A549 (cell line): ENCODE measurements around the gene PMPCA. TPM values are rescaled to one million over a fixed set of nuclear protein-coding genes. Genes with fewer than 3 reads are reported as not detected.

ENCODE experiments used
- ATAC-seq, 2 experiments: fragments of 200-7000 bp in 1 of 2; fragments of >200 bp in 1 of 2; cut with Nextera tagmentation in 1 of 2; cut with Tn5 transposase in 1 of 2; 3 replicates each; pipeline versions ENCODE4 v1.8.0 to v1.9.1; 2018 to 2020; ENCODE audit warnings: mild to moderate bottlenecking in 1 of 2, moderate library complexity in 1 of 2
- CTCF ChIA-PET: fragments of 300-600 bp; sonication (Branson Sonifier 250); formaldehyde crosslinking; extraction: SDS; loops from one replicate; lab custom pipeline; 2021; ENCODE audit warnings: antibody characterized with exemption, inconsistent platforms; lab: Yijun Ruan, JAX
- POLR2A ChIA-PET: fragments of 350-600 bp; formaldehyde crosslinking; extraction: SDS; loops from one replicate; lab custom pipeline; 2021; ENCODE audit warnings: antibody characterized with exemption, inconsistent platforms; lab: Yijun Ruan, JAX
- DNase-seq, 2 experiments: peaks; one replicate each; pipeline versions ENCODE4 v3.0.0 to v3.0.0-alpha.2; 2011 to 2016; ENCODE audit warnings: low read depth in 1 of 2, low spot score in 1 of 2
- FAIRE-seq: peaks from 2 replicates; lab custom pipeline; 2011; peaks lifted over from hg19 to GRCh38; lab: Jason Lieb, UNC
- H3K27ac ChIP-seq, 2 experiments: fragments of >200 bp; sonication (Bioruptor Twin); formaldehyde crosslinking; 3 replicates each; pipeline ENCODE4 v1.5.1; 2016 to 2017
- H3K4me1 ChIP-seq: fragments of >200 bp; sonication (Bioruptor Twin); formaldehyde crosslinking; 3 replicates; pipeline ENCODE4 v1.6.1; 2016
- H3K4me2 ChIP-seq: fragments of >200 bp; sonication (Bioruptor Twin); formaldehyde crosslinking; 3 replicates; pipeline ENCODE4 v1.6.1; 2016
- H3K4me3 ChIP-seq: fragments of >200 bp; sonication (Bioruptor Twin); formaldehyde crosslinking; 3 replicates; pipeline ENCODE4 v1.5.1; 2016
- H3K9me3 ChIP-seq: fragments of >200 bp; sonication (Bioruptor Twin); formaldehyde crosslinking; 3 replicates; pipeline ENCODE4 v1.6.1; 2016
- CHD4 ChIP-seq: fragments of 200-600 bp; sonication (generic); IDR thresholded peaks from 2 replicates; pipeline ENCODE4 v1.6.1; 2016; ENCODE audit warnings: antibody characterized with exemption, mild to moderate bottlenecking, borderline replicate concordance
- EHF ChIP-seq: fragments of 250-450 bp; sonication (Bioruptor Pico); IDR thresholded peaks from 2 replicates; pipeline ENCODE4 v1.5.0; 2020; ENCODE audit warnings: mild to moderate bottlenecking
- EP300 ChIP-seq, 2 experiments: fragments of >200 bp; sonication (Bioruptor Twin); formaldehyde crosslinking; IDR thresholded peaks; 2 replicates in 1 of 2; 3 replicates in 1 of 2; pipeline ENCODE4 v1.6.1; 2016 to 2017
- FOSB ChIP-seq: fragments of 250-450 bp; sonication (Bioruptor Pico); IDR thresholded peaks from 2 replicates; pipeline ENCODE4 v1.5.0; 2020; ENCODE audit warnings: mild to moderate bottlenecking, moderate library complexity
- FOSL2 ChIP-seq, 2 experiments: fragments of 450-650 bp in 1 of 2; fragments of >200 bp in 1 of 2; sonication (Bioruptor Twin) in 1 of 2; formaldehyde crosslinking; IDR thresholded peaks; 2 replicates each; pipeline versions ENCODE4 v1.5.0 to v1.6.1; 2016 to 2020; ENCODE audit warnings: mild to moderate bottlenecking in 1 of 2, moderate library complexity in 1 of 2
- FOXS1 ChIP-seq: fragments of 250-450 bp; sonication (Bioruptor Pico); IDR thresholded peaks from 2 replicates; pipeline ENCODE4 v1.5.0; 2020; ENCODE audit warnings: mild to moderate bottlenecking, moderate library complexity
- GATA3 ChIP-seq: IDR thresholded peaks from 2 replicates; pipeline ENCODE4 v1.6.1; 2012; ENCODE audit warnings: borderline replicate concordance
- HEYL ChIP-seq: fragments of 250-450 bp; sonication (Bioruptor Pico); IDR thresholded peaks from 2 replicates; pipeline ENCODE4 v1.8.0; 2021; ENCODE audit warnings: mild to moderate bottlenecking, moderate library complexity
- HOXB13 ChIP-seq: fragments of 250-450 bp; sonication (Bioruptor Pico); IDR thresholded peaks from 2 replicates; pipeline ENCODE4 v1.5.0; 2020; ENCODE audit warnings: low read depth, mild to moderate bottlenecking, moderate library complexity
- HOXB5 ChIP-seq: fragments of 250-450 bp; sonication (Bioruptor Pico); IDR thresholded peaks from 2 replicates; pipeline ENCODE4 v1.5.0; 2020; ENCODE audit warnings: mild to moderate bottlenecking, moderate library complexity
- KDM1A ChIP-seq: fragments of 200-600 bp; sonication (generic); IDR thresholded peaks from 2 replicates; pipeline ENCODE4 v1.6.1; 2016; ENCODE audit warnings: low read depth, mild to moderate bottlenecking
- MAFK ChIP-seq: fragments of 450-650 bp; IDR thresholded peaks from 2 replicates; pipeline ENCODE4 v1.6.1; 2014; ENCODE audit not compliant: partially characterized antibody
- MAZ ChIP-seq: fragments of 150-350 bp; IDR thresholded peaks from 2 replicates; pipeline ENCODE4 v1.6.1; 2014; ENCODE audit warnings: antibody characterized with exemption, low read depth, low read length, borderline replicate concordance
- POLR2AphosphoS2 ChIP-seq: conservative IDR thresholded peaks from 2 replicates; pipeline ENCODE4 v1.6.1; 2012; ENCODE audit warnings: low read length, improper control_type of control experiment, inconsistent platforms
- RAD21 ChIP-seq, 2 experiments: fragments of >200 bp in 1 of 2; sonication (Bioruptor Twin) in 1 of 2; formaldehyde crosslinking in 1 of 2; IDR thresholded peaks in 1 of 2; conservative IDR thresholded peaks in 1 of 2; 2 replicates in 1 of 2; 3 replicates in 1 of 2; pipeline ENCODE4 v1.6.1; 2012 to 2018; ENCODE audit warnings: inconsistent platforms in 1 of 2
- SREBF2 ChIP-seq: fragments of 450-650 bp; IDR thresholded peaks from 2 replicates; pipeline ENCODE4 v1.6.1; 2014; ENCODE audit warnings: mild to moderate bottlenecking, moderate library complexity
- TFCP2L1 ChIP-seq: fragments of 250-450 bp; sonication (Bioruptor Pico); IDR thresholded peaks from 2 replicates; pipeline ENCODE4 v1.5.0; 2021; ENCODE audit warnings: mild to moderate bottlenecking
- ZC3H11A ChIP-seq: fragments of 450-650 bp; IDR thresholded peaks from 2 replicates; pipeline ENCODE4 v1.6.1; 2014; ENCODE audit warnings: antibody characterized with exemption, mild to moderate bottlenecking
- ZFP36 ChIP-seq: fragments of 450-650 bp; IDR thresholded peaks from 2 replicates; pipeline ENCODE4 v1.6.1; 2014; ENCODE audit warnings: borderline replicate concordance; ENCODE audit not compliant: partially characterized antibody
- ZNF302 ChIP-seq: fragments of 250-450 bp; sonication (Bioruptor Pico); IDR thresholded peaks from 2 replicates; pipeline ENCODE4 v1.9.0; 2021; ENCODE audit warnings: inconsistent platforms, mild to moderate bottlenecking, moderate library complexity
- WGBS: methylation state at CpG from one replicate; pipeline ENCODE4 v1.1.6; 2017; ENCODE audit errors: missing lambda C conversion rate; 5-methylcytosine and 5-hydroxymethylcytosine counted together
- polyA plus RNA-seq, 4 experiments: library from polyadenylated mRNA; depleted of rRNA in 3 of 4; stranded (reverse); fragments of >200 nt; fragmentation: RNase III in 1 of 4; extraction: RNeasy Plus Mini Kit Qiagen cat#74134 plus additional on column Dnase treatment in 1 of 4; gene quantifications; 2 replicates in 3 of 4; 3 replicates in 1 of 4; pipeline ENCODE4 v1.2.3, GENCODE V29; 2011 to 2017
- TF ChIP-seq, protein P1 (sequence below): fragments of >200 bp; sonication (Bioruptor Twin); formaldehyde crosslinking; IDR thresholded peaks from 2 replicates; pipeline ENCODE4 v1.6.1; 2016
- TF ChIP-seq, protein P2 (sequence below): fragments of 250-450 bp; sonication (Bioruptor Pico); IDR thresholded peaks from 2 replicates; pipeline ENCODE4 v1.5.0; 2020; ENCODE audit warnings: low read depth, mild to moderate bottlenecking, moderate library complexity
- TF ChIP-seq, protein P3 (sequence below): fragments of 200-600 bp; sonication (generic); IDR thresholded peaks from 2 replicates; pipeline ENCODE4 v1.6.1; 2016; ENCODE audit warnings: antibody characterized with exemption, mild to moderate bottlenecking, moderate library complexity
- TF ChIP-seq, protein P4 (sequence below): fragments of >200 bp; sonication (Bioruptor Twin); formaldehyde crosslinking; IDR thresholded peaks from 3 replicates; pipeline ENCODE4 v1.6.1; 2016

Gene PMPCA
- polyA plus RNA-seq, 2 of the 4 experiments (the other 2 are of a cell fraction): 71.1 to 89.2 TPM

DNA sequence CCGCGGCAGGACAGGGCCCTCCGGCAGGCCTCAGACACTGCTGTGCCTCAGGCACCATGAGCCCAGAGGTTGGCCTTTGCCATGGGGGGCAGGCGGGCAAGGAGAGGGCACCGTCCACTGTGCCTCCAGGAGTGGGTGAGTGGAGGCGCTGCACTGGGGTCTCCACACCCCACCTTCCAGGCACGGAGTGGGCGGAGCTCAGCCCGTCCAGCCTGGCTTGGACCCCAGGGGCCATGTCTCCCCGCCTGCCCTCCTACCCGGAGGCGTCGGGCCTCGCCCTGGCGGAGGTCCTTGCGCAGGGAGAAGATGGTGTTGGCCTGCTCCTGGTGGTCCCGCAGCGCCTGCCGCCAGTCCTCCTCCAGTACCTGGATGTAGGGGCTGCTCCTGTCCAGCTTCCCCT, 40.4 kb upstream of the PMPCA start:
- Histone ChIP-seq H3K4me3 (no peak overlapping the region), H3K4me2 (no peak overlapping the region), H3K4me1 (peaks cover 12% of the 10 kb centered on the region), H3K27ac (no peak overlapping the region), H3K9me3 (no peaks in the 10 kb centered on the region)
- ATAC-seq: no peak
- WGBS: 91% methylated on average over 13 of the region's 19 CpGs
- no peak for FAIRE-seq
- TF ChIP-seq EHF (CRISPR knock-in tag): no peak
- TF ChIP-seq, protein P1, sequence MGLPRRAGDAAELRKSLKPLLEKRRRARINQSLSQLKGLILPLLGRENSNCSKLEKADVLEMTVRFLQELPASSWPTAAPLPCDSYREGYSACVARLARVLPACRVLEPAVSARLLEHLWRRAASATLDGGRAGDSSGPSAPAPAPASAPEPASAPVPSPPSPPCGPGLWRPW: no peak
- no peak for TF ChIP-seq MAZ
- no peak for TF ChIP-seq POLR2AphosphoS2
- TF ChIP-seq, protein P2, sequence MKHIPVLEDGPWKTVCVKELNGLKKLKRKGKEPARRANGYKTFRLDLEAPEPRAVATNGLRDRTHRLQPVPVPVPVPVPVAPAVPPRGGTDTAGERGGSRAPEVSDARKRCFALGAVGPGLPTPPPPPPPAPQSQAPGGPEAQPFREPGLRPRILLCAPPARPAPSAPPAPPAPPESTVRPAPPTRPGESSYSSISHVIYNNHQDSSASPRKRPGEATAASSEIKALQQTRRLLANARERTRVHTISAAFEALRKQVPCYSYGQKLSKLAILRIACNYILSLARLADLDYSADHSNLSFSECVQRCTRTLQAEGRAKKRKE (CRISPR knock-in tag): no peak
- TF ChIP-seq RAD21 (conservative IDR thresholded peaks at IDR 0.05 in 1 of 2, IDR thresholded peaks at IDR 0.05 in 1 of 2): no peak
- no peak for TF ChIP-seq FOSB (CRISPR knock-in tag)
- TF ChIP-seq HOXB13 (CRISPR knock-in tag): no peak
- TF ChIP-seq KDM1A: no peak
- no peak for TF ChIP-seq TFCP2L1
- TF ChIP-seq ZFP36: no peak
- no peak for TF ChIP-seq FOSL2 (IDR thresholded peaks at IDR 0.05)
- TF ChIP-seq FOSL2 (CRISPR knock-in tag; IDR thresholded peaks at IDR 0.05): no peak
- no peak for TF ChIP-seq ZC3H11A
- no peak for TF ChIP-seq FOXS1 (CRISPR knock-in tag)
- no peak for TF ChIP-seq ZNF302 (CRISPR knock-in tag)
- TF ChIP-seq CHD4: no peak
- DNase-seq: no peak
- ChIA-PET POLR2A (no interaction called here), CTCF (interaction anchor here (0.9 to 1.6 kb wide), 4 partner anchors 26 to 31 kb away, joined by 3 to 5 read pairs (median 3); partner anchors contain the start of gene SNAPC4)

DNA sequence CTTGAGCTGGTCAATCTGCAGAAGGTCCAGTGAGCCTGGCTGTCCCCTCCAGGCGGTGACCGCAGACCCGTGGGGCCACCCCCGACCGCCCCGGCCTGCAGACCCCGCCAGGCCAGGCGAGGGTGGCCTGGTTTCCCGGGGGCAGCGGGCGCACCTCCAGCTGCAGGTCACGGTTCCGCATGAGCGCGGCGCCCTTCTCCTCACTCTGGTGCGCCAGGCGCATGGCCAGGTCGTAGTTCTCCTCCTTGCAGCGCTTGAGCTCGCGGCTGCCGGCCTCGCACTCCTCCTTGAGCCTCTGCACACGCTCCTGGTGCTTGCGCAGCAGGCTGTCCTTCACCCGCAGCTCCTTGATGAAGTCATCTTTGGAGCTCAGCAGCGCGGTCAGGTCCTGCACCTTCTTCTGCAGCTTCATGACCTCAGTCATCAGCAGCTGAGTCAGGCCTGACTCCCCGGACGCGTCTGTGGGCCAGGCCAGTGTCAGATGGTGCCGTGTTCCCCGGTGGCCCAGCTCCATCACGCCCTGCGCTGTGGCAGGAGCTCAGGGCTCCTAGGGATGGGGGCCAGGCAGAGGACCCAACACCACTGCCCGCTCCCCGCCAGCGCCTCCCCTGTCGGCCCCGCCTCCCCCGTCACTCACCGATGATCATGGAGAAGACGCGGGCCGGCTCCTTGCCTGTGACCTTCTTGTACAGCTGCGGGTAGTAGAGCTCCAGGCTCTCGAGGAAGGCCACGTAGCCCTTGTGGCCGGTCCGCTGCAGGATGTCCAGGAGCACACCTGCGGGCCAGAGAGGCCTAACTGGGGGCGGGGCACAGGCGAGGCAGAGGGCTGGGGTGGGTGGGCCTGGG, 39.5 kb upstream of the PMPCA start:
- DNase-seq (no peak), ATAC-seq (no peak), FAIRE-seq (no peak)
- no peak overlapping the region for H3K4me2 ChIP-seq
- ChIA-PET CTCF (interaction anchor here (0.5 to 2.3 kb wide), 6 partner anchors 8 to 231 kb away, joined by 3 to 18 read pairs (median 4); partner anchors contain the start of genes DNLZ and SNAPC4), POLR2A (interaction anchor here (2.3 kb wide), 1 partner anchor 8 kb away, joined by 17 read pairs; the partner anchor contains the start of gene DNLZ)
- H3K4me3 ChIP-seq: no peak overlapping the region
- peaks cover 12% of the 10 kb centered on the region for H3K4me1 ChIP-seq
- TF ChIP-seq HOXB5 (CRISPR knock-in tag): no peak
- no peak for TF ChIP-seq HEYL
- TF ChIP-seq MAFK: no peak
- no peak for TF ChIP-seq EP300 (IDR thresholded peaks at IDR 0.05)
- no peak for TF ChIP-seq SREBF2
- TF ChIP-seq GATA3: no peak
- TF ChIP-seq, protein P3, sequence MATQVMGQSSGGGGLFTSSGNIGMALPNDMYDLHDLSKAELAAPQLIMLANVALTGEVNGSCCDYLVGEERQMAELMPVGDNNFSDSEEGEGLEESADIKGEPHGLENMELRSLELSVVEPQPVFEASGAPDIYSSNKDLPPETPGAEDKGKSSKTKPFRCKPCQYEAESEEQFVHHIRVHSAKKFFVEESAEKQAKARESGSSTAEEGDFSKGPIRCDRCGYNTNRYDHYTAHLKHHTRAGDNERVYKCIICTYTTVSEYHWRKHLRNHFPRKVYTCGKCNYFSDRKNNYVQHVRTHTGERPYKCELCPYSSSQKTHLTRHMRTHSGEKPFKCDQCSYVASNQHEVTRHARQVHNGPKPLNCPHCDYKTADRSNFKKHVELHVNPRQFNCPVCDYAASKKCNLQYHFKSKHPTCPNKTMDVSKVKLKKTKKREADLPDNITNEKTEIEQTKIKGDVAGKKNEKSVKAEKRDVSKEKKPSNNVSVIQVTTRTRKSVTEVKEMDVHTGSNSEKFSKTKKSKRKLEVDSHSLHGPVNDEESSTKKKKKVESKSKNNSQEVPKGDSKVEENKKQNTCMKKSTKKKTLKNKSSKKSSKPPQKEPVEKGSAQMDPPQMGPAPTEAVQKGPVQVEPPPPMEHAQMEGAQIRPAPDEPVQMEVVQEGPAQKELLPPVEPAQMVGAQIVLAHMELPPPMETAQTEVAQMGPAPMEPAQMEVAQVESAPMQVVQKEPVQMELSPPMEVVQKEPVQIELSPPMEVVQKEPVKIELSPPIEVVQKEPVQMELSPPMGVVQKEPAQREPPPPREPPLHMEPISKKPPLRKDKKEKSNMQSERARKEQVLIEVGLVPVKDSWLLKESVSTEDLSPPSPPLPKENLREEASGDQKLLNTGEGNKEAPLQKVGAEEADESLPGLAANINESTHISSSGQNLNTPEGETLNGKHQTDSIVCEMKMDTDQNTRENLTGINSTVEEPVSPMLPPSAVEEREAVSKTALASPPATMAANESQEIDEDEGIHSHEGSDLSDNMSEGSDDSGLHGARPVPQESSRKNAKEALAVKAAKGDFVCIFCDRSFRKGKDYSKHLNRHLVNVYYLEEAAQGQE: no peak
- TF ChIP-seq, protein P4, sequence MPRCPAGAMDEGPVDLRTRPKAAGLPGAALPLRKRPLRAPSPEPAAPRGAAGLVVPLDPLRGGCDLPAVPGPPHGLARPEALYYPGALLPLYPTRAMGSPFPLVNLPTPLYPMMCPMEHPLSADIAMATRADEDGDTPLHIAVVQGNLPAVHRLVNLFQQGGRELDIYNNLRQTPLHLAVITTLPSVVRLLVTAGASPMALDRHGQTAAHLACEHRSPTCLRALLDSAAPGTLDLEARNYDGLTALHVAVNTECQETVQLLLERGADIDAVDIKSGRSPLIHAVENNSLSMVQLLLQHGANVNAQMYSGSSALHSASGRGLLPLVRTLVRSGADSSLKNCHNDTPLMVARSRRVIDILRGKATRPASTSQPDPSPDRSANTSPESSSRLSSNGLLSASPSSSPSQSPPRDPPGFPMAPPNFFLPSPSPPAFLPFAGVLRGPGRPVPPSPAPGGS: no peak
- H3K9me3 ChIP-seq: no peaks in the 10 kb centered on the region
- H3K27ac ChIP-seq: no peak overlapping the region
- 91% methylated on average over 39 of the region's 54 CpGs for WGBS
